OCI-LY1 (cell line): ENCODE measurements around the gene LRTM2.

Source experiments
- H2AFZ ChIP-seq: fragments of 200-600 bp; sonication (generic), shearing (Covaris generic); 2 replicates; pipeline ENCODE4 v1.6.0; 2014; ENCODE audit warnings: antibody characterized with exemption, mild to moderate bottlenecking, low read length
- H3F3A ChIP-seq: fragments of 200-600 bp; sonication (generic), shearing (Covaris generic); 2 replicates; pipeline ENCODE4 v1.6.0; 2014; ENCODE audit warnings: mild to moderate bottlenecking, antibody characterized with exemption, low read length, moderate library complexity; ENCODE audit not compliant: insufficient read depth
- H3K27ac ChIP-seq: fragments of 200-600 bp; sonication (generic); 2 replicates; pipeline ENCODE4 v1.5.1; 2014; ENCODE audit warnings: low read length, mixed run types, mild to moderate bottlenecking, low read depth; ENCODE audit not compliant: poor library complexity, severe bottlenecking
- H3K27me3 ChIP-seq: fragments of 200-600 bp; sonication (generic); 2 replicates; pipeline ENCODE4 v1.6.0; 2014; ENCODE audit warnings: antibody characterized with exemption, mild to moderate bottlenecking, low read length, moderate library complexity; ENCODE audit not compliant: insufficient read depth
- H3K36me3 ChIP-seq: fragments of 200-600 bp; sonication (generic); 2 replicates; pipeline ENCODE4 v1.6.1; 2014; ENCODE audit warnings: mild to moderate bottlenecking, antibody characterized with exemption, low read length, moderate library complexity, mixed read lengths; ENCODE audit not compliant: insufficient read depth
- H3K4me1 ChIP-seq: fragments of 200-600 bp; sonication (generic); 2 replicates; pipeline ENCODE4 v1.5.1; 2014; ENCODE audit warnings: mild to moderate bottlenecking, low read length, moderate library complexity; ENCODE audit not compliant: insufficient read depth, severe bottlenecking
- H3K4me2 ChIP-seq: fragments of 200-600 bp; sonication (generic), shearing (Covaris generic); 2 replicates; pipeline ENCODE4 v1.6.1; 2014; ENCODE audit warnings: low read length
- H3K4me3 ChIP-seq: fragments of 200-600 bp; sonication (generic); 2 replicates; pipeline ENCODE4 v1.5.1; 2014; ENCODE audit warnings: low read length, low read depth, mild to moderate bottlenecking, mixed read lengths; ENCODE audit not compliant: poor library complexity, severe bottlenecking
- H3K79me2 ChIP-seq: fragments of 200-600 bp; shearing (Covaris generic); 2 replicates; pipeline ENCODE4 v1.6.1; 2016; ENCODE audit warnings: mixed run types, low read length, mixed read lengths; ENCODE audit not compliant: insufficient read depth
- H3K9ac ChIP-seq: fragments of 200-600 bp; sonication (generic), shearing (Covaris generic); 2 replicates; pipeline ENCODE4 v1.6.1; 2014; ENCODE audit warnings: mild to moderate bottlenecking, low read length, mixed read lengths
- H3K9me2 ChIP-seq: fragments of 200-600 bp; sonication (generic), shearing (Covaris generic); 2 replicates; pipeline ENCODE4 v1.6.1; 2014; ENCODE audit warnings: low read depth, mild to moderate bottlenecking, low read length, mixed read lengths
- H3K9me3 ChIP-seq: fragments of 200-600 bp; shearing (Covaris generic); 2 replicates; pipeline ENCODE4 v1.6.1; 2014; ENCODE audit warnings: low read length, mixed read lengths
- H4K20me1 ChIP-seq: fragments of 200-600 bp; sonication (generic), shearing (Covaris generic); 2 replicates; pipeline ENCODE4 v1.6.0; 2016; ENCODE audit warnings: mild to moderate bottlenecking, low read length; ENCODE audit not compliant: insufficient read depth
- CTCF ChIP-seq: fragments of 200-600 bp; sonication (generic), shearing (Covaris generic); IDR thresholded peaks from 2 replicates; pipeline ENCODE4 v1.5.1; 2017; ENCODE audit warnings: mild to moderate bottlenecking, antibody characterized with exemption, low read length, moderate library complexity, mixed read lengths
- EZH2 ChIP-seq: fragments of 200-600 bp; sonication (generic), shearing (Covaris generic); IDR thresholded peaks from 2 replicates; pipeline ENCODE4 v1.8.0; 2017; ENCODE audit warnings: borderline replicate concordance, mixed run types, mild to moderate bottlenecking, antibody characterized with exemption, low read length, moderate library complexity, mixed read lengths

Gene LRTM2

GRCh38 chr12:1872448-1872847, 52.1 kb downstream of the LRTM2 start:
- Histone ChIP-seq H3K79me2 (no peaks in the 10 kb centered on the region), H4K20me1 (no peaks in the 10 kb centered on the region), H3K9me3 (no peaks in the 10 kb centered on the region), H3K27ac (no peak overlapping the region), H3K36me3 (no peaks in the 10 kb centered on the region), H3K4me1 (no peaks in the 10 kb centered on the region), H3K9ac (no peak overlapping the region), H3K4me3 (no peak overlapping the region), H3K27me3 (peaks cover 8% of the 10 kb centered on the region; the same call in 1 of the 2 replicates), H3K9me2 (no peaks in the 10 kb centered on the region), H2AFZ (no peak overlapping the region), H3K4me2 (no peak overlapping the region), H3F3A (no peaks in the 10 kb centered on the region)
- TF ChIP-seq EZH2 (no peak), CTCF (no peak)

GRCh38 chr12:1873531-1874510, 53.5 kb downstream of the LRTM2 start:
- H3K27me3 ChIP-seq = no peaks in the 10 kb centered on the region

GRCh38 chr12:1875608-1876007, 55.2 kb downstream of the LRTM2 start:
- Histone ChIP-seq H4K20me1 (no peaks in the 10 kb centered on the region), H3K9ac (no peak overlapping the region), H3K27ac (no peak overlapping the region), H3K9me3 (no peaks in the 10 kb centered on the region), H2AFZ (no peak overlapping the region), H3K9me2 (no peaks in the 10 kb centered on the region), H3K4me2 (no peak overlapping the region), H3K27me3 (0 out of 2 replicates have a peak, but pooled peaks cover 5% of the 10 kb centered on the region), H3K4me1 (no peaks in the 10 kb centered on the region), H3F3A (no peaks in the 10 kb centered on the region), H3K36me3 (no peaks in the 10 kb centered on the region), H3K4me3 (no peak overlapping the region), H3K79me2 (no peaks in the 10 kb centered on the region)
- TF ChIP-seq EZH2 (no peak), CTCF (no peak)

More at GRCh38 chr12:1873531-1874510, 53.5 kb downstream of the LRTM2 start:
- Histone ChIP-seq H2AFZ (no peak overlapping the region), H3F3A (no peaks in the 10 kb centered on the region), H3K9ac (no peak overlapping the region), H3K9me2 (no peaks in the 10 kb centered on the region), H3K4me2 (no peak overlapping the region), H4K20me1 (no peaks in the 10 kb centered on the region), H3K27ac (no peak overlapping the region), H3K9me3 (no peaks in the 10 kb centered on the region), H3K4me3 (no peak overlapping the region), H3K4me1 (no peaks in the 10 kb centered on the region), H3K36me3 (no peaks in the 10 kb centered on the region), H3K79me2 (no peaks in the 10 kb centered on the region)
- TF ChIP-seq EZH2 (no peak), CTCF (no peak)
